ENCODE results near the gene LURAP1L. TPM values are rescaled to one million over a fixed set of nuclear protein-coding genes. Genes with fewer than 3 reads are reported as not detected.

The LURAP1L gene
- polyA plus RNA-seq, 2 of the 4 experiments (the other 2 are of a cell fraction) = 24.4 to 61.4 TPM

DNA sequence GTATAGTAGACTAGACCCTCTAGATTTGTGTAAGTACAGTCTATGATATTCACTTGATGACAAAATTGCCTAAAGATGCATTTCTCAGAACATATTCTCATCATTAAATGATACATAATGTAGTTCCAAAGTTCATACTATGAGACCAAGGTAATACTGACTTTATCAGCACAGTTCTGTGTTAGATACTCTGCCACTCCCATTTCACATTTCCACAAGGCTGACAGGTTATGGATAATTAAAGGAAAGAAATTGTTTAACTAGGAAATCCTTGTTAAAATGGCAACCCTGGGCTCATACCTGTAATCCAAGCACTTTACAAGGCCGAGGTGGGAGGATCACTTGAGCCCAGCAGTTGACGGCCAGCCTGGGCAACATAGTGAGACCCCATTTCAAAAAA lies 48.0 kb upstream of the LURAP1L start:
- 75% methylated on average over 2 of the region's 2 CpGs for WGBS (ENCODE audit: missing lambda C conversion rate)
- no peak overlapping the region for H3K27ac ChIP-seq
- H3K4me1 ChIP-seq = peaks cover 20% of the 10 kb centered on the region; the same call in 2 of the 3 replicates
- no peaks in the 10 kb centered on the region for H3K9me3 ChIP-seq
- FAIRE-seq = no peak
- TF ChIP-seq RAD21 (conservative IDR thresholded peaks at IDR 0.05 in 1 of 2, IDR thresholded peaks at IDR 0.05 in 1 of 2) = no peak
- TF ChIP-seq NPAS2 (CRISPR knock-in tag; IDR thresholded peaks at IDR 0.05; ENCODE audit: borderline replicate concordance) = no peak
- TF ChIP-seq NFE2L2 (conservative IDR thresholded peaks at IDR 0.05; ENCODE audit: low read length) = no peak
- TF ChIP-seq ZC3H11A (IDR thresholded peaks at IDR 0.05) = no peak
- DNase-seq (ENCODE audit: low read depth in 1 of 2, low spot score in 1 of 2) = no peak
- no peak overlapping the region for H3K4me3 ChIP-seq
- no peak for ATAC-seq
- no peak overlapping the region for H3K4me2 ChIP-seq
- ChIA-PET CTCF (interaction anchor here (0.8 to 9.8 kb wide), 5 partner anchors 24 to 362 kb away, joined by 3 to 91 read pairs (median 3); partner anchors contain the start of gene LURAP1L), POLR2A (interaction anchor here (0.8 kb wide), 1 partner anchor 50 kb away, joined by 3 read pairs; no protein-coding TSS in a partner anchor)

DNA sequence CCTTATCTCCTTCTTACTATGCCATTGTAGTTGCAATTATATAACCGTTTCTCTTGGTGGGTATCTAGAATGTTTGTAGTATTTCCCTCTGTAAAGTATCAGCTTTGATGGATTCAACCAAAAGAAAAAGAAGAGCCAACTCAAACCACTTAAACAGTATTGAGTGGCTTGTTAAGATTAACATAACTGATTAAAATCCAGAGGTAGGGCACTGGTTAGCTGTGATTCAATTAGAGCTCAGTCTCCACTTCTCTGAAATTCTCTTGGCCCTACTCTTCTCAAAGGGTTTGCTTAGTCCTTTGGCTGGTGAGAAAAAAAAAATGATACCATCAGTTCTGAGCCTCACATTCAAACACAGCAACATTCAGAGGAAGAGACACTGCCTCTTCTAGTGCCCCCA lies 44.6 kb upstream of the LURAP1L start:
- no peak overlapping the region for H3K4me3 ChIP-seq
- H3K9me3 ChIP-seq = no peaks in the 10 kb centered on the region; the same call in 2 of the 3 replicates
- H3K27ac ChIP-seq = no peak overlapping the region
- ChIA-PET POLR2A (no interaction called here), CTCF (interaction anchor here (1.0 to 9.4 kb wide), 6 partner anchors 11 to 154 kb away, joined by 3 to 91 read pairs (median 4); partner anchors contain the start of gene LURAP1L)
- DNase-seq (ENCODE audit: low read depth in 1 of 2, low spot score in 1 of 2) (no peak), ATAC-seq (no peak), FAIRE-seq (no peak)
- H3K4me2 ChIP-seq = no peak overlapping the region
- no peak for TF ChIP-seq JUNB (IDR thresholded peaks at IDR 0.05)
- TF ChIP-seq RFX5 (IDR thresholded peaks at IDR 0.05) = no peak
- no peaks in the 10 kb centered on the region for H3K4me1 ChIP-seq
- WGBS (ENCODE audit: missing lambda C conversion rate) = 84% methylated on average over 1 of the region's 1 CpG

DNA sequence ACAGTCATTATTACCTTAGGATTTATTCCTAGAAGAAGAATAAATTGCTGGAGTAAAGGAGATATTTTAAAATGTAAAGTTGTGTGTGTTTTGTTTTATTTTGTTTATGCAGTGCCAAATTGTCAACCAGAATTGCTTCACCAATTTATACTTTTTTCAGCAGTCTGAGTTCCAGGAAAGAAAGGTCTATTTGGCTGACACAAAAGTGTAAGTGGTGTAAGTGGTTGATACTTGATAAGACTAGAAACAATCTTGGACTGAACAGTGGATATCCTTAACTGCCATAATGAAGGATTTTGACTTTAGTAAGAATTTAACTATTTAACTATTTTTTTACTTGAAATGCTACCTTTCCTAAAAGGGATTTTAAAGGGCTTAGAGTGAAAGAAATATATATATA lies 43.9 kb upstream of the LURAP1L start:
- ATAC-seq (no peak), DNase-seq (ENCODE audit: low read depth in 1 of 2, low spot score in 1 of 2) (no peak), FAIRE-seq (no peak)
- CTCF ChIA-PET = interaction anchor here (1.3 to 9.4 kb wide), 2 partner anchors 45 to 154 kb away, joined by 4 to 91 read pairs; partner anchors contain the start of gene LURAP1L
- Histone ChIP-seq H3K4me3 (no peak overlapping the region), H3K27ac (no peak overlapping the region), H3K9me3 (no peaks in the 10 kb centered on the region; the same call in 2 of the 3 replicates), H3K4me2 (no peak overlapping the region), H3K4me1 (no peaks in the 10 kb centered on the region)
- no peak for TF ChIP-seq CEBPB (IDR thresholded peaks at IDR 0.05)
- no peak for TF ChIP-seq PHF8 (IDR thresholded peaks at IDR 0.05; ENCODE audit: borderline replicate concordance, low read depth)
- TF ChIP-seq GATA3 (IDR thresholded peaks at IDR 0.05; ENCODE audit: borderline replicate concordance) = no peak
- no peak for TF ChIP-seq SMC3 (IDR thresholded peaks at IDR 0.05)
- no peak for TF ChIP-seq CBX8 (IDR thresholded peaks at IDR 0.05)
- TF ChIP-seq, protein P1, sequence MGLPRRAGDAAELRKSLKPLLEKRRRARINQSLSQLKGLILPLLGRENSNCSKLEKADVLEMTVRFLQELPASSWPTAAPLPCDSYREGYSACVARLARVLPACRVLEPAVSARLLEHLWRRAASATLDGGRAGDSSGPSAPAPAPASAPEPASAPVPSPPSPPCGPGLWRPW (IDR thresholded peaks at IDR 0.05) = no peak
- no peak for TF ChIP-seq BHLHE40 (IDR thresholded peaks at IDR 0.05; ENCODE audit: low read depth, low read length)
- no peak for TF ChIP-seq HOXB13 (CRISPR knock-in tag; IDR thresholded peaks at IDR 0.05; ENCODE audit: low read depth)
- no peak for TF ChIP-seq HEYL (CRISPR knock-in tag; IDR thresholded peaks at IDR 0.05)
- TF ChIP-seq POLR2A (IDR thresholded peaks at IDR 0.05; ENCODE audit: low read length) = no peak
- no peak for TF ChIP-seq ZC3H11A (IDR thresholded peaks at IDR 0.05)
- TF ChIP-seq CHD2 (IDR thresholded peaks at IDR 0.05; ENCODE audit: low read length, partially characterized antibody) = no peak
- POLR2A ChIA-PET = no interaction called here

DNA sequence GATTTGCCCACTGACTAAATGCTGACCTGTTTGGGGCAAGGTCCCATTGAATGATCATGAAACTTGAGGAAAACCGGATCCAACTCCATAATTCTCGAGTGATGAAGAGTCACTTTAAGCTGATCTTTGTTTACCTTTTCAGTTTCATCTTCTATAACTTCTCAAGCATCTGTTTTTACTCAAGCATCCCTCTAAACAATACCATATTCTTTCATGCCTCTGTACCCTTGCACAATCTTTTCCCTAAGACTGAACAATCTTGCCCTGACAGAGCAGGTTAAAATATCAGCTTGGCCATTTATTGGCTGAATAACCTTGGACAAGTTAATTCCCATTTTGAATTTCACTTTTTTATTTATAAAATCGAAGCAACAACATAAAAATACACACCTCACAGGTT lies 41.8 kb upstream of the LURAP1L start:
- DNase-seq (ENCODE audit: low read depth in 1 of 2, low spot score in 1 of 2) = no peak
- POLR2A ChIA-PET = no interaction called here

More for the DNA sequence above, 41.8 kb upstream of the LURAP1L start:
- Histone ChIP-seq H3K4me2 (no peak overlapping the region), H3K27ac (no peak overlapping the region), H3K4me3 (no peak overlapping the region), H3K4me1 (no peaks in the 10 kb centered on the region), H3K9me3 (no peaks in the 10 kb centered on the region; the same call in 2 of the 3 replicates)
- WGBS (ENCODE audit: missing lambda C conversion rate) = 53% methylated on average over 3 of the region's 3 CpGs
- CTCF ChIA-PET = interaction anchor here (0.8 to 3.4 kb wide), 3 partner anchors 10 to 152 kb away, joined by 3 to 22 read pairs (median 6); no protein-coding TSS in a partner anchor
- ATAC-seq (no peak), FAIRE-seq (no peak)
- TF ChIP-seq TP53 (CRISPR knock-in tag; IDR thresholded peaks at IDR 0.05) (no peak), JUNB (IDR thresholded peaks at IDR 0.05) (no peak), FOSL2 (IDR thresholded peaks at IDR 0.05) (no peak), FOSL2 (CRISPR knock-in tag; IDR thresholded peaks at IDR 0.05) (no peak), ZFP36 (IDR thresholded peaks at IDR 0.05; ENCODE audit: borderline replicate concordance, partially characterized antibody) (no peak), ZNF302 (CRISPR knock-in tag; IDR thresholded peaks at IDR 0.05) (no peak), EHF (CRISPR knock-in tag; IDR thresholded peaks at IDR 0.05) (no peak), SREBF2 (IDR thresholded peaks at IDR 0.05) (no peak), MYC (IDR thresholded peaks at IDR 0.05; ENCODE audit: borderline replicate concordance, low read length) (no peak), RFX5 (IDR thresholded peaks at IDR 0.05) (no peak)
- TF ChIP-seq, protein P2, sequence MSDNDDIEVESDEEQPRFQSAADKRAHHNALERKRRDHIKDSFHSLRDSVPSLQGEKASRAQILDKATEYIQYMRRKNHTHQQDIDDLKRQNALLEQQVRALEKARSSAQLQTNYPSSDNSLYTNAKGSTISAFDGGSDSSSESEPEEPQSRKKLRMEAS (IDR thresholded peaks at IDR 0.05) = no peak
